Measurements from ENCODE around the gene DROSHA. TPM values are rescaled to one million over a fixed set of nuclear protein-coding genes. Genes with fewer than 3 reads are reported as not detected.

The DROSHA gene
- total RNA-seq, 1 experiment from 2014 or later, result 23.6 TPM

DNA sequence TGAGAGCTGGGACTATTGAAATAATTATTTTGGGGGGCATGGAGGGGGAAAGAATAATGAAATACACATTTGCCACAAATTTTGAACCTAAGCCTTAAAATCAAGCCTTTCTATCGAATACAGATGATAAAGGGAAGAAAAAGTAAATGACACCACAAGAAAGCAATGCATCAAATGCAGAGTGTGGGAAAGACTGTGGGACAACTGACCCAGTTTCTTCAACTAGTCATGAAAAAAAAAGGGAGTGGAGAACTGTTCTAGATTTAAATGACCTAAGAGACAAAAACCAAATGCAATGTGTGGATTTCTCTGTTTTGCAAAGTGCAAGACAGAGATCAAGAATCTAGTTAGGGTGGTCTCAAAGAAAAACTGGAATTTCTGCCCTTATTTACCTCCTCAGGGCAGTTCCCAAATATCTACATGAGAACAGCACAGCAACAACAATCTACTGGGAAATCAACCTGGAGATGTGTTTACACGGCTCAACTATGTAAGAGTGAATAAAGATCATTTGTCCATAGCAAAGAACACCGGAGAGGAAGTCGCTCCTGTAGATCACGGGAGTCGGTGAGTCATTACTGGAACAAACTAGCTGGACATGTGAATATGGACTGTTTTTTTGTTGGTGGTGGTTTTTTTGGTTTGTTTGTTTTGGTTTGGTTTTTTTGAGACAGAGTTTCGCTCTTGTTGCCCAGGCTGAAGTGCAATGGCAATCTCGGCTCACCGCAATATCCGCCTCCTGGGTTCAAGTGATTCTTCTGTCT lies 145.9 kb downstream of the DROSHA start:
- no peak overlapping the region for H3K4me3 ChIP-seq
- no peaks in the 10 kb centered on the region for H3K9me3 ChIP-seq (replicated peaks)
- DNase-seq (ENCODE audit: low read depth in 1 of 2, low spot score in 2 of 2), result no peak
- no peak overlapping the region for H3K27ac ChIP-seq
- no peaks in the 10 kb centered on the region for H3K27me3 ChIP-seq (replicated peaks)
- H3K4me1 ChIP-seq (replicated peaks), result no peaks in the 10 kb centered on the region
- H3K36me3 ChIP-seq, result no peaks in the 10 kb centered on the region

DNA sequence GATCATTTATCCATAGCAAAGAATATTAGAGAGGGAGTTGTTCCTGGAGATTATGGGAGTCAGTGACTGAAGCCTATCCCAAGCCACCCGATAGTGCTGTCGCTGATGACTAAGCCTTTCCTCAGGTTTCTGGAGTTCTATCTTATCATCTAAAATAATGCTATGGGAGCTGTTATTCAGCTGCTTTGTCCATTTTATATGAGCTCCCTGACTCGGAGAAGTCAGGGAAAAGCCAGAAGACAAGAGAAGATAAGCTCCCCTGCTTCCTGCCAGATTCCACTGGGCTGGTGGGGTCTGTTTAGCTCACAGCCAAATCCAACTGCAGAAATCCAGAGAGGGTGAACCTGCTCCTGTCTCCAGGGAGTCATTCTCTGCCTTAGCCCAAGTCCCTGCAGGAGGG lies 148.2 kb downstream of the DROSHA start:
- Histone ChIP-seq H3K36me3 (no peaks in the 10 kb centered on the region), H3K4me1 (replicated peaks) (no peaks in the 10 kb centered on the region), H3K27me3 (replicated peaks) (no peaks in the 10 kb centered on the region), H3K9me3 (replicated peaks) (no peaks in the 10 kb centered on the region), H3K4me3 (no peak overlapping the region), H3K27ac (no peak overlapping the region)
- no peak for DNase-seq (ENCODE audit: low read depth in 1 of 2, low spot score in 2 of 2)

GRCh38 chr5:31382051-31382878 lies 149.6 kb downstream of the DROSHA start:
- Histone ChIP-seq H3K4me3 (no peak overlapping the region), H3K36me3 (no peaks in the 10 kb centered on the region), H3K27ac (no peak overlapping the region), H3K9me3 (replicated peaks) (no peaks in the 10 kb centered on the region), H3K27me3 (replicated peaks) (no peaks in the 10 kb centered on the region), H3K4me1 (replicated peaks) (no peaks in the 10 kb centered on the region)
- DNase-seq (ENCODE audit: low read depth in 1 of 2, low spot score in 2 of 2), result no peak

- H3K27me3 ChIP-seq (replicated peaks), result no peaks in the 10 kb centered on the region
- no peaks in the 10 kb centered on the region for H3K9me3 ChIP-seq (replicated peaks)
- no peak overlapping the region for H3K4me3 ChIP-seq
- H3K4me1 ChIP-seq (replicated peaks), result no peaks in the 10 kb centered on the region
- no peak overlapping the region for H3K27ac ChIP-seq
- no peaks in the 10 kb centered on the region for H3K36me3 ChIP-seq
- no peak for DNase-seq (ENCODE audit: low read depth in 1 of 2, low spot score in 2 of 2)
Measured at GRCh38 chr5:31381299-31381698, 150.6 kb downstream of the DROSHA start.

GRCh38 chr5:31380049-31380448 lies 151.8 kb downstream of the DROSHA start:
- Histone ChIP-seq H3K27me3 (replicated peaks) (no peaks in the 10 kb centered on the region), H3K36me3 (no peaks in the 10 kb centered on the region), H3K9me3 (replicated peaks) (no peaks in the 10 kb centered on the region), H3K27ac (no peak overlapping the region), H3K4me1 (replicated peaks) (no peaks in the 10 kb centered on the region), H3K4me3 (no peak overlapping the region)
- no peak for DNase-seq (ENCODE audit: low read depth in 1 of 2, low spot score in 2 of 2)

DNA sequence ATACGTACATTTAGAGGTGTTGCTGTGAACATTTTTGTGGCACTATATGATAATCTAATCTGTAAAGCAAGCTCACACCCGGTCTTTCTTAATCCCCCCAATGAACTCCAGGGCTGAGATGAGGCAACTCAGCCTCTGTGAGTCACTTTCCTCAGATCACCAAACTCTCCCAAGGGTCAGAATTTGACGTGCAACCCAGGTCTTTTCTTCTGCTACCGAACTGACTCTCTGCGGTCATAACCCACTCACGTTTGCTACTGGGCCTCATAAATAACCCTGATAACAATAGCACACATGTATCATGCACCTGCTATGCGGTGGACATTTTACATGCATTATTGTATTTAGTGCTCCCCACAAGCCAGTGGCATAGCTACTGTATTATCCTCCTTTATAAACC lies 153.1 kb downstream of the DROSHA start:
- no peak overlapping the region for H3K27ac ChIP-seq
- H3K9me3 ChIP-seq (replicated peaks), result no peaks in the 10 kb centered on the region
- no peaks in the 10 kb centered on the region for H3K36me3 ChIP-seq
- DNase-seq (ENCODE audit: low read depth in 1 of 2, low spot score in 2 of 2), result no peak
- no peak overlapping the region for H3K4me3 ChIP-seq
- no peaks in the 10 kb centered on the region for H3K4me1 ChIP-seq (replicated peaks)
- H3K27me3 ChIP-seq (replicated peaks), result no peaks in the 10 kb centered on the region

GRCh38 chr5:31378136-31378535 lies 153.8 kb downstream of the DROSHA start:
- Histone ChIP-seq H3K9me3 (replicated peaks) (no peaks in the 10 kb centered on the region), H3K4me1 (replicated peaks) (no peaks in the 10 kb centered on the region), H3K27me3 (replicated peaks) (no peaks in the 10 kb centered on the region), H3K4me3 (no peak overlapping the region), H3K36me3 (no peaks in the 10 kb centered on the region), H3K27ac (no peak overlapping the region)
- no peak for DNase-seq (ENCODE audit: low read depth in 1 of 2, low spot score in 2 of 2)

- no peak overlapping the region for H3K4me3 ChIP-seq
- H3K36me3 ChIP-seq, result no peaks in the 10 kb centered on the region
- H3K4me1 ChIP-seq (replicated peaks), result no peaks in the 10 kb centered on the region
- no peaks in the 10 kb centered on the region for H3K9me3 ChIP-seq (replicated peaks)
- no peaks in the 10 kb centered on the region for H3K27me3 ChIP-seq (replicated peaks)
- DNase-seq (ENCODE audit: low read depth in 1 of 2, low spot score in 2 of 2), result no peak
- no peak overlapping the region for H3K27ac ChIP-seq
Measured at GRCh38 chr5:31377274-31377946, 154.5 kb downstream of the DROSHA start.

DNA sequence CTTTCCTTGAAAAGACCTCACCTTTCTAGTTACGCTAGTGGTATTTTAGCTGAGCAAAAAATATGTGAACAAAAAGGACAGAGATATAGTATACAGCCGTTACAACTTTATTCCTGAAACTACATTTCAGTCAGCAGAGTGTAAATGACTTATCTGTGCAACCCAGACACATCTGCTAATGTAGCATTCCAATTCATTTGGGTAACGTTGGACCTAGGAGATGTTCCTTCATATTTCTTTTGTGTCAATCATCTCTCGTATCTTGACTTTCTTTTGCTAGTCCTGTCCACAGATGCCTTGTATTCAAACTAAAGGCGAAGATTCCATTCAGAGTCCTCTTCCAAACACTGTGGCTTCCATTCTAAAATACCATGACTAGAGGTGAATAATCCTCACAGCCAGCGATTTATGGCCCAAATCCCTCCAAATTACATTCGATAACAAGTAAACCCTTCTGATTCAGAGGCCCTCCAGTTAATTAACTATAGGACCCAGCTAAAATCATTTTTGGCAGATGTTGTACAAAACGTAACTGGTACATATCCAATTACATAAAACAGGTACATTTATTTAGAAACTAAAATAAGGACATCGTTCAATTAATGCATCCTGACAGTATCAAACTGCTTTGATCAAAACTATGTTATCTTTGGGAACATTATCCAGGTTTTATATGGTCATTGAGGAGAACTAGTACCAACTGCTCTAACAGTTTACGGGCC lies 155.7 kb downstream of the DROSHA start:
- no peak for DNase-seq (ENCODE audit: low read depth in 1 of 2, low spot score in 2 of 2)

DNA sequence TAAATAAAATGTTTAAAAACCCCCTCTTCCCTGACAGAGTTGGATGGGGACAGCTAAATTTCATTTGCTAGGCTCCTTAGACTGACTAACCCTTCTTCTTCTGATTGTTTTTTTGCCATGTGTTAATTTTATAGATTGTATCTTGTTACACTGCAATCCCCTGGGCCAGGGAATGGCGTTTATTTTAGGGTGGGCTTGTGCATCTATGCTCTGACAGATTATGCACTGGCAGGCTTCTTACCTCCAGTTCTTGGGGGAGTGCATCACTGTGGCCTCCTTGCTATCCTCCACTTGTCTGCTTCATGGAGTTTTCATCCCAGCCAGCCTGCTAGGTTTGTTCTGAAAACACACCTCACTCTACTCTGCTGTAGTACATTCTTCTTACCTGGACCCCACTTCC lies 159.8 kb downstream of the DROSHA start:
- no peak for DNase-seq (ENCODE audit: low read depth in 1 of 2, low spot score in 2 of 2)
- Histone ChIP-seq H3K36me3 (no peaks in the 10 kb centered on the region), H3K9me3 (replicated peaks) (no peaks in the 10 kb centered on the region), H3K27ac (no peak overlapping the region), H3K4me3 (no peak overlapping the region), H3K27me3 (replicated peaks) (no peaks in the 10 kb centered on the region), H3K4me1 (replicated peaks) (no peaks in the 10 kb centered on the region)

More for the DNA sequence above, 155.7 kb downstream of the DROSHA start:
- Histone ChIP-seq H3K9me3 (replicated peaks) (no peaks in the 10 kb centered on the region), H3K4me1 (replicated peaks) (no peaks in the 10 kb centered on the region), H3K4me3 (no peak overlapping the region), H3K36me3 (no peaks in the 10 kb centered on the region), H3K27ac (no peak overlapping the region), H3K27me3 (replicated peaks) (no peaks in the 10 kb centered on the region)

- no peak for DNase-seq (ENCODE audit: low read depth in 1 of 2, low spot score in 2 of 2)
- H3K9me3 ChIP-seq (replicated peaks), result no peaks in the 10 kb centered on the region
- no peaks in the 10 kb centered on the region for H3K4me1 ChIP-seq (replicated peaks)
- H3K36me3 ChIP-seq, result no peaks in the 10 kb centered on the region
- H3K27ac ChIP-seq, result no peak overlapping the region
- no peak overlapping the region for H3K4me3 ChIP-seq
- H3K27me3 ChIP-seq (replicated peaks), result no peaks in the 10 kb centered on the region
Measured at GRCh38 chr5:31366941-31367340, 165.0 kb downstream of the DROSHA start.

DNA sequence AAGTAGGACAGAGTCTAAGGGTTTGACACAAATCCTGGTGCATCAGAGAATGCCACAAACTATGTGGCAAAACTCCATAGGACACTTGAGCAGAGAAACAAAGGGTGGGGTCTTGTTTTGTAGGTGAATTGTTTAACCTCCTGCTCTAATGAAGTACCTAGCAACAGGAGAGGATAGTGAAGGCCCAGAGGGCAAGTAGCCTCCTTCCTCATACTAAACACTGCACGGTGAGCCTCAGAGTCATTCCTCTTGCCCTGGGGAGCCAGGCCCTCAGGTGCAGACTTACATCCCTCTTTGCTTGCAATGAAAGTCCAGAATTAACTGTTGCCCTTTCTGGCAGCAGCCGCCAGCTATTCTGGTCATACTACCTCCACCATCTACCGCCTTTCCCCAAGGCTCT lies 166.1 kb downstream of the DROSHA start:
- H3K4me3 ChIP-seq, result no peak overlapping the region

GRCh38 chr5:31364881-31365636 lies 166.8 kb downstream of the DROSHA start:
- DNase-seq (ENCODE audit: low read depth in 1 of 2, low spot score in 2 of 2), result no peak
- Histone ChIP-seq H3K36me3 (no peaks in the 10 kb centered on the region), H3K4me1 (replicated peaks) (no peaks in the 10 kb centered on the region), H3K27ac (no peak overlapping the region), H3K9me3 (replicated peaks) (no peaks in the 10 kb centered on the region), H3K27me3 (replicated peaks) (no peaks in the 10 kb centered on the region), H3K4me3 (no peak overlapping the region)

More for the DNA sequence above, 166.1 kb downstream of the DROSHA start:
- H3K4me1 ChIP-seq (replicated peaks), result no peaks in the 10 kb centered on the region
- no peaks in the 10 kb centered on the region for H3K36me3 ChIP-seq
- H3K27ac ChIP-seq, result no peak overlapping the region
- H3K9me3 ChIP-seq (replicated peaks), result no peaks in the 10 kb centered on the region
- DNase-seq (ENCODE audit: low read depth in 1 of 2, low spot score in 2 of 2), result no peak
- H3K27me3 ChIP-seq (replicated peaks), result no peaks in the 10 kb centered on the region

All from SJSA1 (cell line).